DOHH2 (cell line): ENCODE data around the gene TBCD.

Experiments used
- H3F3A ChIP-seq: fragments of 200-600 bp; sonication (generic), shearing (Covaris generic); 2 replicates; pipeline ENCODE4 v1.6.0; 2016; ENCODE audit warnings: antibody characterized with exemption, mild to moderate bottlenecking; ENCODE audit not compliant: control insufficient read depth, insufficient read depth
- H3K27ac ChIP-seq: fragments of 200-600 bp; sonication (generic); 2 replicates; pipeline ENCODE4 v1.5.1; 2014; ENCODE audit warnings: low read depth, mild to moderate bottlenecking, low read length, moderate library complexity
- H3K27me3 ChIP-seq: fragments of 200-600 bp; sonication (generic); 2 replicates; pipeline ENCODE4 v1.6.1; 2014; ENCODE audit warnings: mild to moderate bottlenecking, low read length, mixed read lengths; ENCODE audit not compliant: control insufficient read depth
- H3K36me3 ChIP-seq: fragments of 200-600 bp; sonication (generic); 2 replicates; pipeline ENCODE4 v1.6.1; 2014; ENCODE audit warnings: mild to moderate bottlenecking, low read length, moderate library complexity, mixed read lengths; ENCODE audit not compliant: control insufficient read depth
- H3K4me1 ChIP-seq: fragments of 200-600 bp; sonication (generic); 2 replicates; pipeline ENCODE4 v1.6.1; 2014; ENCODE audit warnings: mild to moderate bottlenecking, low read length, mixed read lengths; ENCODE audit not compliant: control insufficient read depth
- H3K4me2 ChIP-seq: fragments of 200-600 bp; sonication (generic); 2 replicates; pipeline ENCODE4 v1.6.0; 2014; ENCODE audit warnings: mild to moderate bottlenecking, low read length, moderate library complexity
- H3K4me3 ChIP-seq: fragments of 200-600 bp; sonication (generic); 2 replicates; pipeline ENCODE4 v1.5.1; 2014; ENCODE audit warnings: mild to moderate bottlenecking, low read length, mixed read lengths
- H3K79me2 ChIP-seq: fragments of 200-600 bp; sonication (generic); 2 replicates; pipeline ENCODE4 v1.6.1; 2014; ENCODE audit warnings: mild to moderate bottlenecking, low read length, mixed read lengths; ENCODE audit not compliant: control insufficient read depth
- H3K9me2 ChIP-seq: fragments of 200-600 bp; sonication (generic); replicated peaks from 2 replicates; pipeline ENCODE4 v1.6.1; 2014; ENCODE audit warnings: mild to moderate bottlenecking, low read length, mixed read lengths; ENCODE audit not compliant: control insufficient read depth
- H3K9me3 ChIP-seq: fragments of 200-600 bp; sonication (generic); 2 replicates; pipeline ENCODE4 v1.6.1; 2014; ENCODE audit warnings: antibody characterized with exemption, low read length, mixed read lengths; ENCODE audit not compliant: control insufficient read depth, insufficient read depth
- H4K20me1 ChIP-seq: fragments of 200-600 bp; sonication (generic); 2 replicates; pipeline ENCODE4 v1.6.0; 2014; ENCODE audit warnings: low read depth, mild to moderate bottlenecking, antibody characterized with exemption, low read length, moderate library complexity; ENCODE audit not compliant: control insufficient read depth, insufficient read depth
- EZH2phosphoT487 ChIP-seq: fragments of 200-600 bp; sonication (generic); IDR thresholded peaks from 2 replicates; pipeline ENCODE4 v1.6.1; 2017; ENCODE audit warnings: borderline replicate concordance, mild to moderate bottlenecking, antibody characterized with exemption, low read length, moderate library complexity, mixed read lengths
- TF ChIP-seq, protein P1 (sequence below): fragments of 200-600 bp; sonication (generic); IDR thresholded peaks from one replicate; pipeline ENCODE4 v1.5.1; 2014; ENCODE audit warnings: antibody characterized with exemption, mild to moderate bottlenecking, low read depth, low read length; ENCODE audit not compliant: poor library complexity, severe bottlenecking

The TBCD gene

DNA sequence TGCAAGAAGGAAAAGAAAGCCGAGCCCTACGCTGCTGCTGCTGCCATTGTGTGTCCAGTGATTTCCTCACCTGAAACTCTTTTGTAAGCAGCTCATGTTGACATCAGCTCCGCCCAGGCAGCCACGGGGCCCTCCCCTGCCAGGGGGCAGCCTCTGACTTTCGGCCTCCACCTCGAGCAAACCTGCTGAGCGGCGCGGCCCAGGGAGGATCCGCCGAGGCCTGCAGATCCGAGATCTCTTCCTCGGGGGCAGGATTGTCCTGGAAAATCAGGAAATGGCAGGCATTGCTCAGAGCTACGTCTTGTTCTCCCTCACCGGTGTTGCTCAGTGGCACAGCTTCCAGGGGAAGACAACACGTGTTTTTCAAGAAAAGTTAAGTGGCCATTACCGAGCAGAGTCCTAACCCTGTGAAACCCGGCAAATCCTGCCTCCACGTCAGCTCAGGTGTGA, 123.6 kb downstream of the TBCD start:
- Histone ChIP-seq H4K20me1 (no peaks in the 10 kb centered on the region), H3F3A (peaks cover 7% of the 10 kb centered on the region), H3K9me3 (no peaks in the 10 kb centered on the region), H3K27me3 (no peaks in the 10 kb centered on the region), H3K4me3 (no peak overlapping the region), H3K27ac (no peak overlapping the region), H3K36me3 (peaks cover 21% of the 10 kb centered on the region), H3K9me2 (no peaks in the 10 kb centered on the region), H3K4me1 (peaks cover 29% of the 10 kb centered on the region), H3K79me2 (peaks cover 47% of the 10 kb centered on the region), H3K4me2 (no peak overlapping the region)
- TF ChIP-seq EZH2phosphoT487: no peak
- TF ChIP-seq, protein P1, sequence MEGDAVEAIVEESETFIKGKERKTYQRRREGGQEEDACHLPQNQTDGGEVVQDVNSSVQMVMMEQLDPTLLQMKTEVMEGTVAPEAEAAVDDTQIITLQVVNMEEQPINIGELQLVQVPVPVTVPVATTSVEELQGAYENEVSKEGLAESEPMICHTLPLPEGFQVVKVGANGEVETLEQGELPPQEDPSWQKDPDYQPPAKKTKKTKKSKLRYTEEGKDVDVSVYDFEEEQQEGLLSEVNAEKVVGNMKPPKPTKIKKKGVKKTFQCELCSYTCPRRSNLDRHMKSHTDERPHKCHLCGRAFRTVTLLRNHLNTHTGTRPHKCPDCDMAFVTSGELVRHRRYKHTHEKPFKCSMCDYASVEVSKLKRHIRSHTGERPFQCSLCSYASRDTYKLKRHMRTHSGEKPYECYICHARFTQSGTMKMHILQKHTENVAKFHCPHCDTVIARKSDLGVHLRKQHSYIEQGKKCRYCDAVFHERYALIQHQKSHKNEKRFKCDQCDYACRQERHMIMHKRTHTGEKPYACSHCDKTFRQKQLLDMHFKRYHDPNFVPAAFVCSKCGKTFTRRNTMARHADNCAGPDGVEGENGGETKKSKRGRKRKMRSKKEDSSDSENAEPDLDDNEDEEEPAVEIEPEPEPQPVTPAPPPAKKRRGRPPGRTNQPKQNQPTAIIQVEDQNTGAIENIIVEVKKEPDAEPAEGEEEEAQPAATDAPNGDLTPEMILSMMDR: no peak

DNA sequence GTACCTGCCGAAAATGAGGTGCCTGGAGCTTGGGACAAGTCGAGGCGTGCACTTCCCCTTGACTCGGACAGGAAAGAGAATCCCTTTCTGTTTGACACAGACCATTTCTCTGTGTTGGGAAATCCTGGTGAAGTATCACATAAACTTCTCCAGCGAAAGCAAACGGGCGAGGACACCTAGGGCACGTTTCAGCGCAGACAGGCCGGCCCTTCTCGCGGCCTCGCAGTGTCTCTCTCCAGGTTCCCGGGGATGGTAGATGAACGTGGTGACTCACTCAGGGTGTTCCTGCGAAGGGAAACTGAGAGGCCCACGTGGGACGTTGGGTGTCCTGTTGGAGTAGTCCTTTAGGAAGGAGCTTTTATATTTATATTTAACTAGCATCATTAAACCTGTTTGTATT, 124.3 kb downstream of the TBCD start:
- Histone ChIP-seq H3K4me3 (no peak overlapping the region), H3K4me2 (no peak overlapping the region), H3K27me3 (no peaks in the 10 kb centered on the region), H3F3A (peaks cover 2% of the 10 kb centered on the region; the same call in 1 of the 2 replicates), H3K27ac (no peak overlapping the region), H3K79me2 (peaks cover 48% of the 10 kb centered on the region), H3K9me3 (no peaks in the 10 kb centered on the region), H3K36me3 (peaks cover 17% of the 10 kb centered on the region), H3K9me2 (no peaks in the 10 kb centered on the region), H4K20me1 (no peaks in the 10 kb centered on the region), H3K4me1 (peaks cover 23% of the 10 kb centered on the region)
- TF ChIP-seq EZH2phosphoT487: no peak
- TF ChIP-seq, protein P1: no peak

DNA sequence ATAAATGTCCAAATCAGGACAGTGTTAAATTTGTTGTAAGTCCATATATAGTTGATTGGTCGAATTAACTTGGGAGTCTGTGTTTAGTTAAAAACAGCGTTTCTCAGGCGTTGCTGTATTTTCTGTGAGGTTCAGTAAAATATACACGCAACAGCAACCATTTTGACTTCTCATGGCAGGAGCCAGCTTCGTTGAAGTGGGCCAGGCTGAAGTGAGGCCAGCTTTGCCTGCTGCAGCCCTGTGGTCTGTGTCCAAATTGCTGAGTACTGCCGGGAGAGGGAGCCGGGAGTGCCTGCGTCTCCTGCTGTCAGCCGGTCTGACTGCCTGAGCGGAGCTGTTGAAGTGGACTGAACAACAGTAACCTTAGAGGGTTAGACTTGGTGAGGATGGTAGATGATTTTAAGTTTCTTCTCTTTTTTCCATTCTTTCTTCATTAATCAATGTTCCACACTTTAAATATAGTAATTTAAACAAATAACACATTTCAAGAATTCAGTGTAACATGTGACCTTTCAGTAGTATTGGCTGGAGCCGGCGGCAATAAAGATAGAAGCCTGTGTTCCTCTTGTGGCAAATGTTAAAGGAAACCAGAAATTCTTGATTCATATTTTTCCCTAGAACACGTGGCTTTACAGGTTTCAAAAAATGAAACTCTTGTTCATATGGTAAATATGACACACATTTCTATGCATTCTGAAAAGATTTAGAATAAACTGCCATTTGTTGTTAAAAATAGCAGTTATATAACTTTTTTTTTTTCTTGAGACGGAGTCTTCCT, 124.9 kb downstream of the TBCD start:
- Histone ChIP-seq H3K4me2 (no peak overlapping the region), H3K9me2 (no peaks in the 10 kb centered on the region), H3K4me1 (peaks cover 17% of the 10 kb centered on the region), H3K9me3 (no peaks in the 10 kb centered on the region), H3K4me3 (no peak overlapping the region), H3K36me3 (peaks cover 12% of the 10 kb centered on the region), H3K27ac (no peak overlapping the region), H3K79me2 (peaks cover 47% of the 10 kb centered on the region), H3K27me3 (no peaks in the 10 kb centered on the region), H4K20me1 (no peaks in the 10 kb centered on the region), H3F3A (no peaks in the 10 kb centered on the region; the same call in 1 of the 2 replicates)
- TF ChIP-seq, protein P1: no peak
